AG08396 (cell line): ENCODE results near the gene MT1B.
"Not testable (repeated sequence)": the region's sequence is repeated elsewhere in the genome, so short reads cannot be mapped to it uniquely, and the experiment has no call there.

Source experiments
- DNase-seq: peaks from one replicate; pipeline ENCODE4 v3.0.0; 2012; ENCODE audit warnings: low spot score, mixed read lengths

MT1B gene

GRCh38 chr16:56637814-56638750 lies 13.6 kb upstream of the MT1B start, which contains the start of gene MT1A:
Gene MT1A (plus strand): TSS chr16:56638666. CDS start chr16:56638739, 73 bp downstream.
- DNase-seq, result peak; percentile 81

GRCh38 chr16:56639045-56639444 lies 12.6 kb upstream of the MT1B start:
- DNase-seq, result no peak

GRCh38 chr16:56640076-56640475 lies 11.6 kb upstream of the MT1B start:
- no peak for DNase-seq

- no peak for DNase-seq
Observed at GRCh38 chr16:56641166-56641565, 10.5 kb upstream of the MT1B start.

GRCh38 chr16:56643080-56643778 lies 8.5 kb upstream of the MT1B start:
- peak; percentile 69 for DNase-seq

GRCh38 chr16:56643833-56644232 lies 7.9 kb upstream of the MT1B start:
- DNase-seq, result no peak

GRCh38 chr16:56645311-56645710 lies 6.4 kb upstream of the MT1B start:
- no peak for DNase-seq

- no peak for DNase-seq
Observed at GRCh38 chr16:56645838-56646237, 5.8 kb upstream of the MT1B start.

GRCh38 chr16:56647641-56648431 lies 3.9 kb upstream of the MT1B start:
- DNase-seq, result no peak

- DNase-seq, result no peak
Observed at GRCh38 chr16:56649271-56649670, 2.4 kb upstream of the MT1B start.

GRCh38 chr16:56649820-56650219 lies 1.9 kb upstream of the MT1B start:
- DNase-seq, result no peak

GRCh38 chr16:56652600-56652999 lies 914 bp downstream of the MT1B start:
- DNase-seq, result no peak

- DNase-seq, result no peak
Observed at GRCh38 chr16:56653218-56653617, 1.5 kb downstream of the MT1B start.

- DNase-seq, result peak; percentile 39
Observed at GRCh38 chr16:56657555-56658326, 6.1 kb downstream of the MT1B start, which contains the start of gene MT1F. Gene MT1F (plus strand): TSS chr16:56657959. CDS start chr16:56658059, 100 bp downstream.

- DNase-seq, result no peak
Observed at GRCh38 chr16:56658327-56658875, 6.7 kb downstream of the MT1B start.

GRCh38 chr16:56662357-56663354 lies 11.0 kb downstream of the MT1B start:
- DNase-seq, result no peak

- no peak for DNase-seq
Observed at GRCh38 chr16:56664506-56664905, 12.8 kb downstream of the MT1B start.

- DNase-seq, result not testable (repeated sequence)
Observed at GRCh38 chr16:56665286-56666261, 13.9 kb downstream of the MT1B start.
